ENCODE data around the gene ZNF474.
A peak's percentile ranks its signal among the peaks of the same experiment; 100 is the strongest.

ZNF474 gene

GRCh38 chr5:122154910-122155309 lies 25.6 kb downstream of the ZNF474 start:
- no peak for DNase-seq

DNA sequence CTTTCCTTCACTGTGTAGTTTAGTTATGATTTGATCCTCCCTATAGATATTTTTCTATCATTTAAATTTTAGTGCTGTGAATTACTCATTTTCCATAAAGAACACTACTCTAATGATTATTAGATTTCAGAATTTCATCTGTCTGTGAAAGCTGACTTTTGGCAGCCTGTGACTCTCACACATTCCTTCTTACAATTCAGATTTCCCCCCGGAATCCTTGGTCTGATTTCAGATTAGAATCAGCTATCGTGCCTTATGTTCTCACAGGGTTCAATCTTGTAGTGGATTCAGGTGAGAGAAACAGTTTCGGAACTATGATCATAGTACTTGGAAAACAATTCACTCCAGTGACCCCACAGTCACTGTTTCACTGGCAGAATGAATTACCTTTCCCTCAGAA lies 26.2 kb downstream of the ZNF474 start:
- no peak for DNase-seq

- DNase-seq: peak; percentile 4
Measured at GRCh38 chr5:122156724-122157325, 27.5 kb downstream of the ZNF474 start.

DNA sequence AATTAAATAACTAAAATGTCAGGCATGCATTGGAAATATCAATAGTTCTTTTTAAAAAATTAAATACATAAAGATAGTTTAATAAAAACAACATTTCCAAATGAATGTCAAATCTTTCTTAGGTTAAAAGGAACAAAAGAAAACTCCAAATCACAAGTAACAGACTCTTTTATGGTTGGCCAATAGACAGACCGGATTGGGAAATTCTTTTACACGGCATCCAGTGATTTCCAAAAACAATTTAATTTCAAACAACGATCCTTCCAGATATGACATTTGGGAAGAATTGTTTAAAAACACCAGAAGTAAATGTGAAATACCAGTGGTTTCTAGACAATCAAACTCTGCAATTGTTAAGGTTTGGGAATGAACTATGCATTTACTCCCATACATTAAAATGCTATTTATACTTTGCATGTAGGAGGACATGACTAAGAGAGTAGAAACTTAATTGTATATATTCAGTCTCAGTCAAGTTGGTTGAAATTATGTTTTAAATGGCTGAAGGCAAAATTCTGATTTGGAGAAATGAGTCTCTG lies 32.8 kb downstream of the ZNF474 start:
- no peak for DNase-seq

GRCh38 chr5:122163121-122164069 lies 34.0 kb downstream of the ZNF474 start:
- no peak for DNase-seq

GRCh38 chr5:122164070-122164435 lies 34.7 kb downstream of the ZNF474 start:
- no peak for DNase-seq

DNA sequence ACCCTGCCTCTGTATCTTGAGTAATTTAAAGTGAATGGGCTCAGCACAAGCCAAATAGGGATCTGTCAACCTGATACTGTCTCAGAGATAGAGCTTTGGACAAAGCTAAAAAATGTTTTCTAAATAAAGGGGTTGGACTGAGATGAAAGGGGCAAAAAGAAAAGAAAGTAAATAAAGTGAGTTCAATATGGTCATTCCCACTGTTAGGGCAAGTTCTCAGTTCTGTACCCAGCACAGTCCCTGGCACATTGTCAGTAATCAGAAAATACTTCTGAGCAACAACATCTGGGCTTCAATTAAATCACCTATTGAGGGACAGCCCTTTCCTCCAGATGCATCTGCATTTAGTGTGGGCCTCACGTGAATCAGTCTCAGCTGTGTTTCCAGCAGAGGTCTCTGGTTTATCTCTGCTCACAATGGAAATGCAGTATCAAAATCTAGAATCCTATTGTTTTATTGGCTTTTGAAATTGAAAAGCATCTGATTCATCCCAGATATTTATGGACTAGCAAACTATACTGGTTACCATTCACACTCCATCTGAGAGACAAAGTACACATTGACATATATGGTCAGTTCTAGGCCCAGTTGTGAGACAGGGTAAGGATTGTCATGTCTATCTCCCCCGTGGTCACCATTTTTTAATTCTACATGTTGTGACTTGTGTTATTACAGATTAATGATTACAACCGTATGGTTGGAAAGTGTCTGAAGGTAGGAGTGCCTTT lies 35.6 kb downstream of the ZNF474 start:
- no peak for DNase-seq

- no peak for DNase-seq
Measured at GRCh38 chr5:122165559-122166078, 36.3 kb downstream of the ZNF474 start.

- DNase-seq: no peak
Measured at GRCh38 chr5:122169350-122170103, 40.2 kb downstream of the ZNF474 start.

DNA sequence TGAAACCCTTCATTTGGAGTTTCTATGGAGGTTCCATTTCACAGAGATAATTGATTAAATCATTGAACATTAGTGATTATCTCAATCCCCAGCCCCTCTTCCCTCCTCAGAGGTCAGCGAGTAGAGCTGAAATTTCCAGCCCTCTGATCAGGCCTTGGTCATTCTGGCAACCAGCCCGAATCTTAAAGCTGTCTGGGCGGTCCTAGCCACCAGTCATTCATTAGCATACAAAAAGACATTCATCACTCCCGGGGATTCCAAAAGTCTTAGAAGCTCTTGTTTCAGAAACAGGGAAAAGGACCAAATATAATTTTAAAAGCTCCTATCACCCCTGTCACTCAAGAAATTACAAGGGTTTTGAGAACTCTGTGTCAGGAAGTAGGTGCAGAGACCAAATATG lies 41.3 kb downstream of the ZNF474 start:
- no peak for DNase-seq

- DNase-seq: no peak
Measured at GRCh38 chr5:122172207-122172606, 42.9 kb downstream of the ZNF474 start.

- DNase-seq: no peak
Measured at GRCh38 chr5:122173474-122174415, 44.4 kb downstream of the ZNF474 start.

GRCh38 chr5:122175091-122175490 lies 45.7 kb downstream of the ZNF474 start:
- no peak for DNase-seq

GRCh38 chr5:122175852-122176251 lies 46.5 kb downstream of the ZNF474 start:
- DNase-seq: no peak

DNA sequence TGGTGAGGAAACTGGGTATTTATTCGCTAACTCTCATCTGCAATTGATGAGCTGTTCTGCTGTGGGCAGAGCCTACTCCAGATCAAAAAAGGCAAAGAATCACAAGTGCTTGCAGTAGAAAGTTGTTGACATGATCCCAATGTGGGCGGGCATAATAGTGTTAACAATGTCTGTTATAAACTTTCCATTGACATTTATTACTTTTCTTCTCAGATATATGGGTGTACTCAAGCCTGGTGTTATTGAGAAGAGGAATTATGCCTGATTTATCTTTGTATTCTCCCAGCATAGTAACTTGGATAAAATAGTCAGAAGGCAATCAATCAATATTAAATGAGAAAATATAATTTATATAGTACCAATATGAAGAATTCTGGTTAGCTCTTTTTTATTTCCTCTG lies 47.8 kb downstream of the ZNF474 start:
- DNase-seq: no peak

DNA sequence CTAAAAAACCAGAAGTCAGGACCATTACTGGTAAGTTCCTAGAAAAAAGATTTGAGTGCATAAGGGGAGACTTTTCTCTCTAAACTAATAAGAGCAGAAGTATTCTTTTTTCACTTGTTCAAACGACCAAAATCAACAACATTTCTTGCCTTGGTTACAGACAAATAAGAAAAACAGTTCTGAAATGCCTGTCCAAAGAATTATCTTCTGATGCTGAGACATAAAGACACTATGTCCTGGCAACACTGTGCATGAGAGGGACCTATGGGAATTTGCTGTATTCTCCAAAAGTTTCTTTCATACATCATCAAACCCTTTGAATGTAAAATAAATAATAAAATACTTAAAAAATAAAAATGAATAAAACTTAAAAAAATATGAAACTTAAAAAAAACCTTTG lies 50.4 kb downstream of the ZNF474 start:
- no peak for DNase-seq

- no peak for DNase-seq
Measured at GRCh38 chr5:122180146-122180712, 50.9 kb downstream of the ZNF474 start.

- no peak for DNase-seq
Measured at GRCh38 chr5:122180863-122181548, 51.7 kb downstream of the ZNF474 start.

GRCh38 chr5:122181863-122182262 lies 52.5 kb downstream of the ZNF474 start:
- no peak for DNase-seq

- peak; percentile 15 for DNase-seq
Measured at GRCh38 chr5:122182491-122182921, 53.2 kb downstream of the ZNF474 start.

Measured in NCI-H1092 (cell line).